Measurements from ENCODE around the gene PKNOX1. TPM values are rescaled to one million over a fixed set of nuclear protein-coding genes. Genes with fewer than 3 reads are reported as not detected.

The PKNOX1 gene
- total and polyA plus RNA-seq, 2 of the 13 experiments (the other 11 are each of a cell fraction or from before 2014, with no cell fraction given): 7.9 to 16.2 TPM

DNA sequence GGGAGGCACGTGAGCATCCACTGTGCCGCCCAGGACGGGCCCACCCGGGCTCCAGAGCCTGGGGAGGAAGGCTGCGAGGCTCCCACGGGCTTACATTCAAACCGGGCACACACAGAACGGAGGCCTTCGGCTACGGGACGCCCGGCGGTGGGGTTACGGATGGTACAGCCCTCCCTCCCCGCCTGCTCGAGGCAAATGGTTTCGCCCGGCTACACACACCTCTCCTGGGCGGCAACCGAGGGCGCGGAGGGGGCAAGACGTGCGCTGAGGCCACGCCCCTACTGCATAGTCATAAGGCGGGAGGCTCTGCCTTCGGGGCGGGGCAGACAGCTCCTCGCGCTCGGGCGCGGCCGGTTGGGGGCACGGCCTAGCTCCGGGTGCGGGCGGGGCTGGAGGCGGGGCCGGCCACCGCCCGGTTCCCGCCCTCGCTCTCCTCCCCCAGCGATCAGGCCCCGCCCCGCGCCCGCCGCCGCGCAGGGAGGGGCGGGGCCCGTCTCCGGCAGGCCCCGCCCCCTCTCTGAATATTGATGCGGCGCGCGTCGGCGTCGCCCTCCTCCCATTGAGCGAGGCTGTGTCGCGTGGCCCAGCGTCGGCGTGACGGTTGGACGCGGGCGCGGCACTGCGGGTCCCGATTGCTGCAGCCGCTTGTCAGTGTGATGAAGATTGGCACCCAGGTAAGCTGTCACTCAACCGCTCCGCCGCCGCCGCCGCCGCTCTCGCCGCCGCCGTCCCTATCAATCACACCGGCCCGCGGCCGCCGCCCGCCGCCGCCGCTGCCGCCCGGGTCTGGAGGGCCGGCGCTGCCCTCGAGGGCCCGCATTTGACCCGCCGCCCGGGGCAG lies at the start of gene PKNOX1 (continued):
- TF ChIP-seq ZNF761 (CRISPR knock-in tag; conservative IDR thresholded peaks at IDR 0.05) (no peak), ZMYM3 (CRISPR knock-in tag; IDR thresholded peaks at IDR 0.05) (0 out of 2 replicates have a peak, but pooled peaks have one; percentile 49), FOXC1 (CRISPR knock-in tag; IDR thresholded peaks at IDR 0.05; ENCODE audit: borderline replicate concordance) (peak; percentile 6; the same call in 1 of the 2 replicates), RNF2 (conservative IDR thresholded peaks at IDR 0.05; ENCODE audit: low read depth) (peak; percentile 82; the same call in 1 of the 2 replicates), NFYC (CRISPR knock-in tag; IDR thresholded peaks at IDR 0.05) (peak; percentile 87), ZNF280D (CRISPR knock-in tag; IDR thresholded peaks at IDR 0.05) (0 out of 2 replicates have a peak, but pooled peaks have one; percentile 55), TEAD3 (CRISPR knock-in tag; optimal IDR thresholded peaks at IDR 0.05; ENCODE audit: borderline replicate concordance) (peak; percentile 57), MAFG (CRISPR knock-in tag; IDR thresholded peaks at IDR 0.05) (no peak)
- TF ChIP-seq, protein P1, sequence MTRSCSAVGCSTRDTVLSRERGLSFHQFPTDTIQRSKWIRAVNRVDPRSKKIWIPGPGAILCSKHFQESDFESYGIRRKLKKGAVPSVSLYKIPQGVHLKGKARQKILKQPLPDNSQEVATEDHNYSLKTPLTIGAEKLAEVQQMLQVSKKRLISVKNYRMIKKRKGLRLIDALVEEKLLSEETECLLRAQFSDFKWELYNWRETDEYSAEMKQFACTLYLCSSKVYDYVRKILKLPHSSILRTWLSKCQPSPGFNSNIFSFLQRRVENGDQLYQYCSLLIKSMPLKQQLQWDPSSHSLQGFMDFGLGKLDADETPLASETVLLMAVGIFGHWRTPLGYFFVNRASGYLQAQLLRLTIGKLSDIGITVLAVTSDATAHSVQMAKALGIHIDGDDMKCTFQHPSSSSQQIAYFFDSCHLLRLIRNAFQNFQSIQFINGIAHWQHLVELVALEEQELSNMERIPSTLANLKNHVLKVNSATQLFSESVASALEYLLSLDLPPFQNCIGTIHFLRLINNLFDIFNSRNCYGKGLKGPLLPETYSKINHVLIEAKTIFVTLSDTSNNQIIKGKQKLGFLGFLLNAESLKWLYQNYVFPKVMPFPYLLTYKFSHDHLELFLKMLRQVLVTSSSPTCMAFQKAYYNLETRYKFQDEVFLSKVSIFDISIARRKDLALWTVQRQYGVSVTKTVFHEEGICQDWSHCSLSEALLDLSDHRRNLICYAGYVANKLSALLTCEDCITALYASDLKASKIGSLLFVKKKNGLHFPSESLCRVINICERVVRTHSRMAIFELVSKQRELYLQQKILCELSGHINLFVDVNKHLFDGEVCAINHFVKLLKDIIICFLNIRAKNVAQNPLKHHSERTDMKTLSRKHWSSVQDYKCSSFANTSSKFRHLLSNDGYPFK (CRISPR knock-in tag; IDR thresholded peaks at IDR 0.05; ENCODE audit: borderline replicate concordance): peak; percentile 57; the same call in 1 of the 2 replicates
